DND-41 (cell line): ENCODE data around the gene SMARCB1.

Experiments used
- ATAC-seq: fragments of 200-7000 bp; cut with Tn5 transposase; 3 replicates; pipeline ENCODE4 v1.9.1; 2021; ENCODE audit warnings: low read depth; ENCODE audit not compliant: insufficient read depth
- DNase-seq: peaks from one replicate; pipeline ENCODE4 v3.0.0-alpha.2; 2020
- H2AFZ ChIP-seq: 2 replicates; pipeline ENCODE4 v1.6.0; 2012; ENCODE audit warnings: low read depth, low read length
- H3K27ac ChIP-seq: 2 replicates; pipeline ENCODE4 v1.5.1; 2012; ENCODE audit warnings: low read length, inconsistent platforms
- H3K27me3 ChIP-seq: fragments of 200-600 bp; sonication (generic); 2 replicates; pipeline ENCODE4 v1.6.0; 2012; ENCODE audit warnings: low read length, mild to moderate bottlenecking, inconsistent platforms; ENCODE audit not compliant: insufficient read depth, poor library complexity
- H3K36me3 ChIP-seq: 2 replicates; pipeline ENCODE4 v1.5.1; 2012; ENCODE audit warnings: low read length, inconsistent platforms; ENCODE audit not compliant: insufficient read depth
- H3K4me1 ChIP-seq: 2 replicates; pipeline ENCODE4 v1.5.1; 2012; ENCODE audit warnings: mild to moderate bottlenecking, low read length; ENCODE audit not compliant: insufficient read depth
- H3K4me2 ChIP-seq: 2 replicates; pipeline ENCODE4 v1.6.0; 2012; ENCODE audit warnings: mild to moderate bottlenecking, moderate library complexity, low read length, inconsistent platforms; ENCODE audit not compliant: insufficient read depth
- H3K4me3 ChIP-seq, 2 experiments: fragments of 200-600 bp in 1 of 2; shearing (Covaris generic) in 1 of 2; 2 replicates each; pipeline ENCODE4 v1.5.1; 2012 to 2016; ENCODE audit warnings: inconsistent platforms in 2 of 2, low read length in 2 of 2, mild to moderate bottlenecking in 2 of 2, low read depth in 1 of 2, moderate library complexity in 1 of 2
- H3K79me2 ChIP-seq: 2 replicates; pipeline ENCODE4 v1.6.0; 2012; ENCODE audit warnings: low read length, inconsistent platforms; ENCODE audit not compliant: insufficient read depth
- H3K9ac ChIP-seq: 2 replicates; pipeline ENCODE4 v1.6.0; 2012; ENCODE audit warnings: low read depth, mild to moderate bottlenecking, inconsistent platforms, low read length, moderate library complexity
- H3K9me3 ChIP-seq: 2 replicates; pipeline ENCODE4 v1.5.1; 2012; ENCODE audit warnings: low read length, moderate library complexity, mild to moderate bottlenecking, inconsistent platforms; ENCODE audit not compliant: insufficient read depth, severe bottlenecking
- H4K20me1 ChIP-seq: 2 replicates; pipeline ENCODE4 v1.6.0; 2012; ENCODE audit warnings: low read length; ENCODE audit not compliant: insufficient read depth
- EZH2 ChIP-seq: IDR thresholded peaks from 3 replicates; pipeline ENCODE4 v1.6.1; 2012; ENCODE audit warnings: borderline replicate concordance, low read depth, mild to moderate bottlenecking, moderate library complexity, low read length, inconsistent platforms; ENCODE audit not compliant: severe bottlenecking
- TF ChIP-seq, protein P1 (sequence below): IDR thresholded peaks from 2 replicates; pipeline ENCODE4 v1.5.1; 2012; ENCODE audit warnings: borderline replicate concordance, low read length, moderate library complexity, mild to moderate bottlenecking; ENCODE audit not compliant: poor library complexity, severe bottlenecking; ENCODE audit errors: extremely low read depth

The SMARCB1 gene

DNA sequence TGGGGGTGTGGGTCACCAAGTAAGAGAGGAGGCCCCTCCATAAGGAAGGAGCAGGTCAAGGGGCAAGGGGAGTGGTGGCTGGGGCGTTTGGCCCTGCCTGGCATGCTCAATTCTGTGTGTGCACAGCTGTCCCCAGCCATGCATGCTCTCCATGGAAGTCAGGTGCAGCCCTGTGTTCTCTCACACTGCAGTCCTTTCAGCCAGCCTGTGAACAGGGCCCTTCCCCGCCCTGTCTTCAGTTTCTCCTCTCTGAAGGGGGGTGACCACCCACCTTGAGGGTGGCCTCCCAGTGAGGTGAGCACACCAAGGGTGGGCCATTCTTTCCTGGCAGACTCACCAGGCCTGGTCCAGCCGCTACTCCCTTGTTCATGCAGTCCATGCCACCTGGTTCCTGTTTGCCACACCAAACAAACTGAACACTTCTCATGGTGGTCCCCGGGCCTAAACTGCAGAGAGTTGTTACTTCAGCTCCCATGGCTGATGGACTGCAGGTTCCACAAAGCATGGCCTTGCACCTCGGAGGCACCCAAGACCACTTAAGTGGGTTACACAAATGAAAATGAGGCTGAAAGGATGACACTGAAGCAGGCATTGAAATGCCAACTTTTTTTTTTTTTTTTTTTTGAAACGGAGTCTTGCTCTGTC lies 17.3 kb upstream of the SMARCB1 start:
- Histone ChIP-seq H3K4me2 (no peak overlapping the region), H3K79me2 (no peaks in the 10 kb centered on the region), H3K27me3 (no peaks in the 10 kb centered on the region), H4K20me1 (no peaks in the 10 kb centered on the region), H2AFZ (no peak overlapping the region), H3K27ac (no peak overlapping the region), H3K36me3 (no peaks in the 10 kb centered on the region; the same call in 1 of the 2 replicates), H3K9ac (no peak overlapping the region), H3K4me1 (peaks cover 28% of the 10 kb centered on the region), H3K4me3 (no peak overlapping the region), H3K9me3 (no peaks in the 10 kb centered on the region)
- TF ChIP-seq EZH2 = no peak
- TF ChIP-seq, protein P1, sequence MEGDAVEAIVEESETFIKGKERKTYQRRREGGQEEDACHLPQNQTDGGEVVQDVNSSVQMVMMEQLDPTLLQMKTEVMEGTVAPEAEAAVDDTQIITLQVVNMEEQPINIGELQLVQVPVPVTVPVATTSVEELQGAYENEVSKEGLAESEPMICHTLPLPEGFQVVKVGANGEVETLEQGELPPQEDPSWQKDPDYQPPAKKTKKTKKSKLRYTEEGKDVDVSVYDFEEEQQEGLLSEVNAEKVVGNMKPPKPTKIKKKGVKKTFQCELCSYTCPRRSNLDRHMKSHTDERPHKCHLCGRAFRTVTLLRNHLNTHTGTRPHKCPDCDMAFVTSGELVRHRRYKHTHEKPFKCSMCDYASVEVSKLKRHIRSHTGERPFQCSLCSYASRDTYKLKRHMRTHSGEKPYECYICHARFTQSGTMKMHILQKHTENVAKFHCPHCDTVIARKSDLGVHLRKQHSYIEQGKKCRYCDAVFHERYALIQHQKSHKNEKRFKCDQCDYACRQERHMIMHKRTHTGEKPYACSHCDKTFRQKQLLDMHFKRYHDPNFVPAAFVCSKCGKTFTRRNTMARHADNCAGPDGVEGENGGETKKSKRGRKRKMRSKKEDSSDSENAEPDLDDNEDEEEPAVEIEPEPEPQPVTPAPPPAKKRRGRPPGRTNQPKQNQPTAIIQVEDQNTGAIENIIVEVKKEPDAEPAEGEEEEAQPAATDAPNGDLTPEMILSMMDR = no peak
- ATAC-seq (no peak), DNase-seq (no peak)

DNA sequence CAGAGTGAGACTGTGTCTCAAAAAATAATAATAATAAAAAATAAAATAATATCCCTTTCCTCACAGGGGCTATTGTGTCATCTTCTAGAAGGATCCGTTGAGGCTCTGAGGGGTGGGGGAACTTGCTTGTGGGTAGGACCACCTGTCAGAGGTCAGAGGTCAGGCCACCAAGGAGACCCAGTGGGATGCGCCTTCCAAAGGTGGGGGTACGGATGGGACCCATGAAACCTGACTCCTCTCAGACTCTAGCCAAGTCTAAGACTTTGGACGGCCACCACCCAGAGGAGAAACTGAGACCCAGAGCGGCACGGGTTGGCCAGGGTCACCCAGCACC lies 14.5 kb upstream of the SMARCB1 start:
- Histone ChIP-seq H3K4me2 (peak overlapping the region; percentile 63), H3K79me2 (no peaks in the 10 kb centered on the region), H3K9ac (no peak overlapping the region), H3K27me3 (no peaks in the 10 kb centered on the region), H3K27ac (no peak overlapping the region), H3K36me3 (no peaks in the 10 kb centered on the region), H3K9me3 (no peaks in the 10 kb centered on the region), H4K20me1 (no peaks in the 10 kb centered on the region), H2AFZ (peak overlapping the region; percentile 62), H3K4me1 (peaks cover 19% of the 10 kb centered on the region), H3K4me3 (peak overlapping the region in 1 of 2 experiments; percentile 37; a peak in 1 of 4 replicates)
- DNase-seq (no peak), ATAC-seq (no peak)
- TF ChIP-seq, protein P1 = no peak
- no peak for TF ChIP-seq EZH2

DNA sequence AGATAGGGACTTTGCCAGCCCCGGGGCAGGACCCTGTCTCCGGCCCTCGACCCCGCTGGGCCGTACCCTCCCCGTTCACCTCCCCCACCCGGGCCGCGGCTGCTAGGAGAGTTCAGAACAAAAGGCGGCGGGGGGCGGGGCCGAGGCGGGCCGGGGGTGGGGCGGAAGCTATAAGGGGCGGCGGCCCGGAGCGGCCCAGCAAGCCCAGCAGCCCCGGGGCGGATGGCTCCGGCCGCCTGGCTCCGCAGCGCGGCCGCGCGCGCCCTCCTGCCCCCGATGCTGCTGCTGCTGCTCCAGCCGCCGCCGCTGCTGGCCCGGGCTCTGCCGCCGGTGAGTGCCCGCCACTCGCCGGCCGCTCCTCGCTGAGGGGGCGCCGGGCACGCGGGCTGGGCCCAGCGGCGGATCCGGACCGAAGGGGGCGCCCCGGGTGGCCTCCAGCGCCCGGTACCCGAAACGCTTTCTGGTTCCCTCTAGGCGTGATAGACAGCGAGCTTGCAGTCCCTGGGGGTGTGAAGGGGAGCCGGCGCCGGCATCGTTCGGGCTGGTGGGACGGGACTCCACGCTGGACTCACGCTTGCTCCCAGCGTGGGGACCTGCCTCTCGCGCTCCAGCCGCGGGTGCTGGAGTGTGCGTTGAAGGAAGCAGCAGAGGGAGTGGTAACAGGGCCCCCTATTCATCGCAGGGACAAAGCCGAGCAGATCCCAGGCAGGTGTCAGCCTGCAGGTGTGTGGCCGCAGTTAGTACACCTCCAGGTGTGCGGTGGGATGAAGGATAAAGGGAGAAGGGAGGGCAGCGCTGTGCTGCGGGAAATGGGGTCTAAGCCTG lies 13.9 kb upstream of the SMARCB1 start, which contains the start of gene MMP11:
Gene MMP11, plus strand, starts transcription at position 201 of the 825 bp plus-strand sequence. Its CDS starts 22 bp downstream, at position 223.
- peak; percentile 50 for DNase-seq
- Histone ChIP-seq H3K9me3 (no peaks in the 10 kb centered on the region), H3K79me2 (no peaks in the 10 kb centered on the region), H3K4me2 (peak within 1 kb of the TSS; percentile 63), H2AFZ (peak within 1 kb of the TSS; percentile 62), H4K20me1 (no peaks in the 10 kb centered on the region), H3K9ac (no peak within 1 kb of the TSS), H3K36me3 (no peaks in the 10 kb centered on the region), H3K27me3 (no peaks in the 10 kb centered on the region), H3K27ac (no peak within 1 kb of the TSS), H3K4me1 (peaks cover 13% of the 10 kb centered on the region), H3K4me3 (peak within 1 kb of the TSS in 1 of 2 experiments; percentile 37; a peak in 1 of 4 replicates)
- TF ChIP-seq, protein P1 = no peak
- peak; percentile 47; the same call in 1 of the 3 replicates for ATAC-seq
